ENCODE data around the gene SLC8B1. TPM values are rescaled to one million over a fixed set of nuclear protein-coding genes. Genes with fewer than 3 reads are reported as not detected.
A peak's percentile ranks its signal among the peaks of the same experiment; 100 is the strongest.

The SLC8B1 gene
- total and polyA plus RNA-seq, 8 donors = 13.0 to 39.1 (median 19.7) TPM

- no peak for TF ChIP-seq CTCF (IDR thresholded peaks at IDR 0.05)
- Histone ChIP-seq H3K36me3 (peaks cover 0 to 8% (median 0%) of the 10 kb centered on the region in 3 donors), H3K9me3 (no peaks in the 10 kb centered on the region), H3K27me3 (no peaks in the 10 kb centered on the region), H3K4me1 (peaks cover 32 to 45% (median 34%) of the 10 kb centered on the region in 3 donors), H3K27ac (no peak overlapping the region), H3K4me3 (no peak overlapping the region)
- 92% methylated on average over 12 of the region's 12 CpGs for WGBS, 2 donors
- FAIRE-seq (no peak), DNase-seq (no peak), ATAC-seq (no peak)
- intact Hi-C loops (cut with DNase I) = no loop called here
These were observed 85.4 kb downstream of the SLC8B1 start for GRCh38 chr12:113249546-113249945.

- ATAC-seq = no peak
- no peak for DNase-seq
- intact Hi-C loops (cut with DNase I) = no loop called here
- no peak overlapping the region for H3K4me3 ChIP-seq
- no peaks in the 10 kb centered on the region for H3K27me3 ChIP-seq
- peak overlapping the region in 1 of 4 donors; percentile 8 for H3K27ac ChIP-seq
- H3K36me3 ChIP-seq = peaks cover 0 to 8% (median 0%) of the 10 kb centered on the region in 3 donors
- H3K4me1 ChIP-seq = peaks cover 38 to 48% (median 41%) of the 10 kb centered on the region in 3 donors
- WGBS, 2 donors = 59 to 65% methylated on average over 11 of the region's 11 CpGs
- TF ChIP-seq CTCF (IDR thresholded peaks at IDR 0.05) = no peak
- H3K9me3 ChIP-seq = no peaks in the 10 kb centered on the region
- no peak for FAIRE-seq
These were observed 86.0 kb downstream of the SLC8B1 start for GRCh38 chr12:113248842-113249435.

Small RNA genes within 50 kb of the gene (microRNA-seq; reads per million reads assigned to microRNA genes)
- gene MIR6762 = 0 to 0.39 reads per million in 2 donors

Other genes with a start within 250 kb of the SLC8B1 start
- 1 to 10 TPM in 5 of 6 donors, under 1 TPM in 1; 0.79 to 4.1 (median 1.9) TPM for gene RASAL1, start 199.3 kb downstream of the SLC8B1 start, total RNA-seq
- 10 to 100 TPM in 1 of 2 donors, 1 to 10 TPM in 1; 6.7 to 12.1 TPM for gene RASAL1, start 199.3 kb downstream of the SLC8B1 start, polyA plus RNA-seq
- under 1 TPM in 3 of 6 donors, not detected in 3; 0.12 to 0.23 (median 0.22) TPM for gene CFAP73, start 185.4 kb downstream of the SLC8B1 start, total RNA-seq
- gene CFAP73, start 185.4 kb downstream of the SLC8B1 start, polyA plus RNA-seq = under 1 TPM; 0.42 to 0.61 TPM
- gene DDX54, start 149.6 kb downstream of the SLC8B1 start, total RNA-seq = 10 to 100 TPM; 30.0 to 71.4 (median 54.6) TPM
- 10 to 100 TPM; 51.8 to 59.7 TPM for gene DDX54, start 149.6 kb downstream of the SLC8B1 start, polyA plus RNA-seq
- gene RITA1, start 149.4 kb downstream of the SLC8B1 start, total RNA-seq = 1 to 10 TPM; 4.8 to 8.6 (median 5.4) TPM
- gene RITA1, start 149.4 kb downstream of the SLC8B1 start, polyA plus RNA-seq = 1 to 10 TPM; 5.0 to 8.9 TPM
- gene TPCN1, start 113.6 kb downstream of the SLC8B1 start, total RNA-seq = 10 to 100 TPM; 39.4 to 80.4 (median 52.0) TPM
- 10 to 100 TPM; 73.1 to 83.4 TPM for gene TPCN1, start 113.6 kb downstream of the SLC8B1 start, polyA plus RNA-seq
- gene PLBD2, start 23.5 kb upstream of the SLC8B1 start, total RNA-seq = 10 to 100 TPM; 13.9 to 29.3 (median 17.5) TPM
- 10 to 100 TPM; 11.4 to 11.6 TPM for gene PLBD2, start 23.5 kb upstream of the SLC8B1 start, polyA plus RNA-seq
- gene SDS, start 68.8 kb upstream of the SLC8B1 start, total RNA-seq = 1 to 10 TPM in 2 of 6 donors, under 1 TPM in 2, not detected in 2; 0.14 to 3.4 (median 1.8) TPM
- under 1 TPM; 0.21 to 0.30 TPM for gene SDS, start 68.8 kb upstream of the SLC8B1 start, polyA plus RNA-seq
- gene SDSL, start 87.3 kb upstream of the SLC8B1 start, total RNA-seq = 10 to 100 TPM in 2 of 6 donors, 1 to 10 TPM in 4; 5.4 to 13.2 (median 8.3) TPM
- 10 to 100 TPM; 10.4 to 14.2 TPM for gene SDSL, start 87.3 kb upstream of the SLC8B1 start, polyA plus RNA-seq
- not detected for gene LHX5, start 136.8 kb upstream of the SLC8B1 start, total RNA-seq
- not detected for gene LHX5, start 136.8 kb upstream of the SLC8B1 start, polyA plus RNA-seq